GM19324 (cell line): ENCODE data around the gene CTSS.

Experiments used
- ATAC-seq: cut with Tn5 transposase; IDR thresholded peaks from one replicate; pipeline ENCODE4 v1.9.1; 2021; ENCODE audit warnings: mild to moderate bottlenecking, moderate library complexity; ENCODE audit not compliant: unreplicated experiment, low FRiP score

The CTSS gene

GRCh38 chr1:150706091-150706490 lies 59.5 kb downstream of the CTSS start:
- no peak for ATAC-seq

- no peak for ATAC-seq
Measured at GRCh38 chr1:150703427-150703826, 62.2 kb downstream of the CTSS start.

DNA sequence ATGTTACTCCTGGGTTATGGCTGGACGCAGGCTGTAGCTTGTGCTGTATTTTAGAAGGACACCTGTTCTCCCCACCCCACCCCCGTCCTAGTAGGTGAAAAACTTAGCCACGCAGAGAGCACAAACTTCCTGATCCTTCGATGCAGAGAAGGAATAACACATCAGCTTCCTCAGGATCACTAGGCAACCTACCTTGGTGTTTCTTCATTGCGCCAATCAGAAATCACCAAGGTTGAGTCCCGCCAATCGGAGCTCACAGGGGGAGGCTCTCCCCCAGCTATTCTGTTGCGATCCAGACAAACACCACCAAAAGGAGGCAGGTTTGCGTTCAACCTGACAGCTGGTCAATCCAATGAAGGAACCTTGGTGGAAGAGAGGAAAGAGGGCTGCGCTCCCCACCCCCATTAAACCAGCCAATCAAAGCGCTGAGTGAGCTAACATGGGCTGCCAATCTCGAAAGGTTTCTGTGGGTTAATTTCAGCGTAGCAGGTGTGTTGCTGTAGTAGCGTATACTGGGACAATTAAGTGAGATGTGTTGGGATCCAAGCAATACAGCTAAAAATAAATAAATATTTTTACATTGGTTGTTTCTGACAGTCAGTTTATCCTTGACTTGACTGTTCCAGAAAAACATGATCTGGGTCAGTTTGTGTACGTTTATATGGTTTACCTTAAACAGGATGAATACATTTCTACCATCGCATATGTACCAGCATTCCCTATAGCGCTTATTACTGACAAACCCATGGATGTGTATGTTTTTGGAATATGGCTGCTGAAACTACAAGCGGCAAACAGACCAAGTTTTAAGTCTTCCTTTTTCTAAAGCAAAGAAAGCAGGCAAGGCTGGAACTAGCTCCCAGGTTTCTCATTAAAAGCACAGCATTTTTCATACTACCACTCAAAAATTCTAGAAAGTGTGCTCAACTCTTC lies 68.3 kb downstream of the CTSS start, which contains the start of gene GOLPH3L:
TSS of gene GOLPH3L (minus strand) at position 160 of the 933 bp plus-strand sequence. CDS start 2,316 bp downstream, outside the sequence.
- peak; percentile 99 for ATAC-seq

DNA sequence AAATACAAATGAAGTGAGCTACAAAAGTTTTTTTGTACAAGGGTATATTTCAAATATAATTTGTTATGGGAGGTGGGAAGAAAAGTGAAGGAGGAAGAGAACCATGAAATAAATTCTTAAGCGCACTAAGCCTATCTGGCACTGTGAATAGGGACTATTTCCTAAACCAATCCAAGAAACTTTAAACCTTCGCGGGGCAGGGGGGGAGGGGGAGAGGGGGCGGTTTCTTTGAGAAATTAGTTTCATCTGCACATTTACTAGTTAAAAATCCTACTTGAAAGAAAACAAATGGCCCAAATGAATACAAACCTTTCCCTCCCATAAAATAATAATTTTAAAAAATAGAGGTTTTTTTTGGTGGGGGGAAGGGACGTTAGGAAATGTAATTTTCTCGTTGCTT lies 69.0 kb downstream of the CTSS start:
- no peak for ATAC-seq

GRCh38 chr1:150696162-150696561 lies 69.4 kb downstream of the CTSS start:
- no peak for ATAC-seq

GRCh38 chr1:150695561-150695960 lies 70.0 kb downstream of the CTSS start:
- ATAC-seq, result no peak

DNA sequence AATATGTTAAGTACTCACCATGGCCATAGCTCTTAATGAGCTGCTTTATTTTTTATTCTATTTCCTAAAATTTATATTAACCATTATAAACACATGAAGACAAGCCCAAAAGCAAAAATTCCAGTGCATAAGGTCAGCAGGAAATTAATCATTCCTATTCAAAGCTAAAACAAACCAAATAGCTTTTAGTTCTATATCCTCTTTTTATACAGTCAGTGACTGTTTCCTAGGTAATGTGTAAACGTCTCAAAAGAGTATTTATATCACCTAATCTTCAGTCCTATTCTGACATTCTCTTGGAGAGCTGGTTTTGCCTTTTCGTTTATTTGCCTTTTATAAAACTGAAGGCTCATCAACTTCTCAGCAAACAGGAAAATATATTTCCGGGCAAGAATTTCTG lies 72.9 kb downstream of the CTSS start:
- ATAC-seq, result no peak

GRCh38 chr1:150688763-150689162 lies 76.8 kb downstream of the CTSS start:
- no peak for ATAC-seq

GRCh38 chr1:150686275-150686674 lies 79.3 kb downstream of the CTSS start:
- ATAC-seq, result no peak

DNA sequence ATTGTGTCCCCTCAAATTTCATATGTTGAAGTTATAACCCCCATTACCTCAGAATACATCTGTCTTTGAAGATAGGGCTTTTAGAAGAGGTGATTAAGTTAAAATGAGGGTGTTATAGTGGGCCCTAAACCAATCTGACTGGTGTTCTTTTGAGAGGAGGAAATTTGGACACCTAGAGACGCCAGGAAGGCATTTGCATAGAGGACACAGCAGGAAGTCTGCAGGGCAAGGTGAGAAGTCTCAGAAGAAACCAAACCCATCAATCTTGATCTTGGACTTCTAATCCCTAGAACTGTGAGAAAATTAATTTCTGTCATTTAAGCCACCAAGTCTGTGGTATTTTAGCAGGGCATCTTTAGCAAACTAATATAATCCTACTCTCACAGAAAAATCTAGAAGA lies 81.7 kb downstream of the CTSS start:
- peak; percentile 78 for ATAC-seq
